Nephron progenitor cell (in vitro differentiated cells): Measurements from ENCODE around the gene TRIP6.

Experiments used
- DNase-seq: peaks from one replicate; pipeline ENCODE4 v3.0.0; 2021
- H3K27ac Mint-ChIP-seq: 2 replicates; pipeline ENCODE4 v1.8.0; 2021; ENCODE audit warnings: mild to moderate bottlenecking, moderate library complexity, mixed read lengths
- H3K27me3 Mint-ChIP-seq: 2 replicates; pipeline ENCODE4 v1.8.0; 2021; ENCODE audit warnings: mild to moderate bottlenecking, low read depth, mixed read lengths; ENCODE audit not compliant: poor library complexity
- H3K36me3 Mint-ChIP-seq: 2 replicates; pipeline ENCODE4 v1.8.0; 2021; ENCODE audit warnings: low read depth, mixed read lengths
- H3K4me1 Mint-ChIP-seq: 2 replicates; pipeline ENCODE4 v1.8.0; 2021; ENCODE audit warnings: mixed read lengths
- H3K4me3 Mint-ChIP-seq: 2 replicates; pipeline ENCODE4 v1.8.0; 2021; ENCODE audit warnings: mild to moderate bottlenecking, moderate library complexity, mixed read lengths
- H3K9me3 Mint-ChIP-seq: 2 replicates; pipeline ENCODE4 v1.8.0; 2021; ENCODE audit warnings: mild to moderate bottlenecking, moderate library complexity, mixed read lengths
- TF ChIP-seq, protein P1 (sequence below): fragments of 200-600 bp; sonication (generic); IDR thresholded peaks from 2 replicates; pipeline ENCODE4 v1.5.0; 2021; ENCODE audit warnings: antibody characterized with exemption

Gene TRIP6

DNA sequence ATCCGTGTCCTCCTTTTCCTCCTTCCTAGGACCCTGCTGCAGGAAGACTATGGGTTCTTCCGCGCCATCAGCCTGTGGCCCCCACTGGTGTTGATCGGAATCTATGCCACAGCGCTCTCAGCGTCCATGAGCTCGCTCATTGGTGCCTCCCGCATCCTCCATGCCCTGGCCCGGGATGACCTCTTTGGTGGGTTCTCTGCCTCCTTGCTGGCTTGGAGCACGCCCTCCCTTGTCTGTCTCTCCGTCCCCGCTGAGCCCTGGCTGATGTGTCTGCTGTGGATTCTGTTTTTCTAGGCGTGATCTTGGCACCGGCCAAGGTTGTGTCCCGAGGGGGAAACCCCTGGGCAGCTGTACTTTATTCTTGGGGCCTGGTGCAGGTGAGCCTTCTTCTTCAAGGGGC lies 7.3 kb upstream of the TRIP6 start:
- H3K4me1 Mint-ChIP-seq, result peaks cover 6% of the 10 kb centered on the region
- peaks cover 10% of the 10 kb centered on the region for H3K36me3 Mint-ChIP-seq
- no peaks in the 10 kb centered on the region for H3K27me3 Mint-ChIP-seq
- no peaks in the 10 kb centered on the region for H3K9me3 Mint-ChIP-seq
- DNase-seq, result no peak
- TF ChIP-seq, protein P1, sequence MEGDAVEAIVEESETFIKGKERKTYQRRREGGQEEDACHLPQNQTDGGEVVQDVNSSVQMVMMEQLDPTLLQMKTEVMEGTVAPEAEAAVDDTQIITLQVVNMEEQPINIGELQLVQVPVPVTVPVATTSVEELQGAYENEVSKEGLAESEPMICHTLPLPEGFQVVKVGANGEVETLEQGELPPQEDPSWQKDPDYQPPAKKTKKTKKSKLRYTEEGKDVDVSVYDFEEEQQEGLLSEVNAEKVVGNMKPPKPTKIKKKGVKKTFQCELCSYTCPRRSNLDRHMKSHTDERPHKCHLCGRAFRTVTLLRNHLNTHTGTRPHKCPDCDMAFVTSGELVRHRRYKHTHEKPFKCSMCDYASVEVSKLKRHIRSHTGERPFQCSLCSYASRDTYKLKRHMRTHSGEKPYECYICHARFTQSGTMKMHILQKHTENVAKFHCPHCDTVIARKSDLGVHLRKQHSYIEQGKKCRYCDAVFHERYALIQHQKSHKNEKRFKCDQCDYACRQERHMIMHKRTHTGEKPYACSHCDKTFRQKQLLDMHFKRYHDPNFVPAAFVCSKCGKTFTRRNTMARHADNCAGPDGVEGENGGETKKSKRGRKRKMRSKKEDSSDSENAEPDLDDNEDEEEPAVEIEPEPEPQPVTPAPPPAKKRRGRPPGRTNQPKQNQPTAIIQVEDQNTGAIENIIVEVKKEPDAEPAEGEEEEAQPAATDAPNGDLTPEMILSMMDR, result no peak
- no peak overlapping the region for H3K4me3 Mint-ChIP-seq
- H3K27ac Mint-ChIP-seq, result no peak overlapping the region

DNA sequence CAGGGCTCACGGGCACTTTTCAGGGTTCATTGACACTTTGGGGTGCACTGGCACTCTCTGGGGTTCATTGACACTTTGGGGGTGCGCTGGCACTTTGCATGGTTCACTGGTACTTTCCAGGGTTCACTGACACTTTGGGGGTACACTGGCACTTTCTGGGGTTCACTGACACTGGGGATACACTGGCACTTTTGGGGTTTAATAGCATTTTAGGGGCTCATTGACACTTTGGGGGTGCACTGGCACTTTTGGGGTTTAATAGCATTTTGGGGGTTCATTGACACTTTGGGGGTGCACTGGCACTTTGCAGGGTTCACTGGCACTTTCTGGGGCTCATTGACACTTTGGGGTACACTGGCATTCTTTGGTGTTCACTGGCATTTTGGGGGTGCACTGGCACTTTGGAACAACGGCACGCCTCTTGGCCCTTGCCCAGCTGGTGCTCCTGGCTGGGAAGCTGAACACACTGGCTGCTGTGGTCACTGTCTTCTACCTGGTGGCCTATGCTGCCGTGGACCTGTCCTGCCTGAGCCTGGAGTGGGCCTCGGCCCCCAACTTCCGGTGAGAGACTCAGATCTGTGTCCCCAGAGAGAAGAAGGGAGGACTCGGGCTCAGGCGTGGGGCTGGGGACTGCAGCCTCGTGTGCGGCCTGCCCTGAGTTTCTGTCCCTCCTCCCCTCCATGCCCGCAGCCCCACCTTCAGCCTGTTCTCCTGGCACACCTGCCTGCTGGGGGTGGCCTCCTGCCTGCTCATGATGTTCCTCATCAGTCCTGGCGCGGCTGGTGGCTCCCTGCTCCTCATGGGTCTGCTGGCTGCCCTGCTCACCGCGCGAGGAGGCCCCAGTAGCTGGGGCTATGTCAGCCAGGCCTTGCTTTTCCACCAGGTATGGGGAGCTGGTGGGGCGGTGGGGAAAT lies 6.2 kb upstream of the TRIP6 start:
- Mint-ChIP-seq H3K9me3 (no peaks in the 10 kb centered on the region), H3K27ac (no peak overlapping the region), H3K4me3 (no peak overlapping the region), H3K36me3 (peaks cover 10% of the 10 kb centered on the region), H3K27me3 (no peaks in the 10 kb centered on the region), H3K4me1 (peaks cover 10% of the 10 kb centered on the region)
- no peak for DNase-seq
- TF ChIP-seq, protein P1, result no peak

DNA sequence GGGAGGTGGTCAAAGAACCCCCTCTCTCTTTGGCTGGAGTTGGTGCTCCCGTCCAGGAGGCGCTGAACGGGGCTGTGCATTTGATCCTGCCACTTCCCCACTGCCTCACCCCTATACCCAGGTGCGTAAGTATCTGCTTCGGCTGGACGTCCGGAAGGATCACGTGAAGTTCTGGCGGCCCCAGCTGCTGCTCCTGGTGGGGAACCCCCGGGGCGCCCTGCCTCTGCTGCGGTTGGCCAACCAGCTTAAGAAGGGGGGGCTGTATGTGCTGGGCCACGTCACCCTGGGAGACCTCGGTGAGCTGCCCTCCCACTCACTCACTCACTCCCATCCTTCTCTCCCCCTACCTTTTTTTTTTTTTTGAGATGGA lies 5.6 kb upstream of the TRIP6 start:
- no peak overlapping the region for H3K4me3 Mint-ChIP-seq
- no peak for DNase-seq
- H3K4me1 Mint-ChIP-seq, result peaks cover 11% of the 10 kb centered on the region
- H3K36me3 Mint-ChIP-seq, result peaks cover 10% of the 10 kb centered on the region
- H3K27me3 Mint-ChIP-seq, result no peaks in the 10 kb centered on the region
- no peak overlapping the region for H3K27ac Mint-ChIP-seq
- H3K9me3 Mint-ChIP-seq, result no peaks in the 10 kb centered on the region
- TF ChIP-seq, protein P1, result no peak

DNA sequence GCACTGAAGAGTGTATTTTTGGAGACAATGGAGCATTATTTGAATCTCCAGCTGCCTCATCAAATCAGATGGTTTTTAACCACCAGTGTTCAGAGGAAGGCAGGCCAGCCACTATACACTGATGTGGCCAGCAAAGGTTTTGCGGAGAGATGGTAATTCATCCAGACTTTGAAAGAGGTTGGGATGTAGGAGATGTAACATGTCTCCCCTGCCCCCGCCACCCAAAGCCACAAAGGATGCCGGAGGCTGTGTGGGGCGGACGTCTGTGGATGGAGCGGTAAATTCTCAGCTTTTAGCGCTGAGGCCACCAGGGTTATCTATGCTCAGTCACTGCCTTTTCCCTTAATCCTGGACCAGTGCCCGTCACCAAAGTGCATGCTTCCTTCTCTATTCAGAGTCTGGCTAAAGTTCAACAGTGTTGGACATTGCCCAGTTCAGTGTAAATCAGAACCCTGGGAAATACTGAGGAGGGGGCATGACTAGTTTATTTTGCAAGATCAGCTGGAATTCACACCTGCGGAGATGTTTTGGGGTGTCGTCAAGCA lies 3.7 kb upstream of the TRIP6 start:
- Mint-ChIP-seq H3K27ac (no peak overlapping the region), H3K36me3 (peaks cover 10% of the 10 kb centered on the region), H3K4me3 (no peak overlapping the region), H3K27me3 (no peaks in the 10 kb centered on the region), H3K9me3 (no peaks in the 10 kb centered on the region), H3K4me1 (peaks cover 27% of the 10 kb centered on the region)
- TF ChIP-seq, protein P1, result no peak
- no peak for DNase-seq

DNA sequence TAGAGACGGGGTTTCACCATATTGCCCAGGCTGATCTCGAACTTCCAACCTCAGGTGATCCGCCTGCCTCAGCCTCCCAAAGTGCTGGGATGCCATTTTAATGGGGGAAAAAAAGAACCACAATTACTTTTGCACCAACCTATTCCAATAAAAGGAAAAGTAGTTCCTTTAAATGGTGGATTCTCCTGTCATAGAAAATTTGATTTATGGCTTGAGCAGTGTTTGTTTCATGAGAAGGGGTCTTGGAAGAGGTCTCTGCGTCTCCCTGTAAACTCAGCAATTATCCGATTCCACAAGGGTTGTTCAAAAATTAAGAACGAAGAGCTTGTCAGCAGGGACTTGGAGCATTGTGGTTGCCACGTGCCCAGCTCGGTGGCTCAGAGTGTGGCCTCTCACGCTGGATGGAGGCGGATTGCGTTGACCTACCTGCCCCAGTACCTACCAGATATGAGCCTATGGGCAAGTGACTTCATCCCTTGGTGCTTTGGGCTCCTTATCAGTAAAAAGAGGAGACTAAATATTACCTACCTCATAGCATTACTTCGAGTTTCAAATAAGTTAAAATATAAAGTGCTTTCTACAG lies 2.8 kb upstream of the TRIP6 start:
- TF ChIP-seq, protein P1, result no peak
- Mint-ChIP-seq H3K27ac (no peak overlapping the region), H3K9me3 (no peaks in the 10 kb centered on the region), H3K27me3 (no peaks in the 10 kb centered on the region), H3K4me1 (peaks cover 27% of the 10 kb centered on the region), H3K36me3 (peaks cover 10% of the 10 kb centered on the region), H3K4me3 (no peak overlapping the region)
- DNase-seq, result no peak
